ENCODE results near the gene ERAS.
"Not testable (repeated sequence)": the region's sequence is repeated elsewhere in the genome, so short reads cannot be mapped to it uniquely, and the experiment has no call there.

Gene ERAS

GRCh38 chrX:48798318-48798717 lies 28.0 kb upstream of the ERAS start:
- DNase-seq = no peak

- DNase-seq = peak; percentile 44
Observed at GRCh38 chrX:48800574-48801279, 25.6 kb upstream of the ERAS start.

GRCh38 chrX:48801280-48802088 lies 24.8 kb upstream of the ERAS start, which contains the start of gene HDAC6:
HDAC6 (plus strand) TSS chrX:48802067; CDS start chrX:48802693, 626 bp downstream.
- DNase-seq = peak; percentile 98

GRCh38 chrX:48802089-48802904 lies 24.0 kb upstream of the ERAS start:
- DNase-seq = peak; percentile 82

GRCh38 chrX:48802905-48803200 lies 23.5 kb upstream of the ERAS start:
- no peak for DNase-seq

- DNase-seq = no peak
Observed at GRCh38 chrX:48806081-48806480, 20.2 kb upstream of the ERAS start.

GRCh38 chrX:48813644-48814043 lies 12.7 kb upstream of the ERAS start:
- peak; percentile 58 for DNase-seq

GRCh38 chrX:48814722-48815121 lies 11.6 kb upstream of the ERAS start:
- no peak for DNase-seq

- DNase-seq = no peak
Observed at GRCh38 chrX:48815266-48815665, 11.0 kb upstream of the ERAS start.

- no peak for DNase-seq
Observed at GRCh38 chrX:48816014-48816810, 10.1 kb upstream of the ERAS start.

GRCh38 chrX:48818098-48818497 lies 8.2 kb upstream of the ERAS start:
- DNase-seq = no peak

- DNase-seq = no peak
Observed at GRCh38 chrX:48818866-48819265, 7.4 kb upstream of the ERAS start.

GRCh38 chrX:48819394-48819793 lies 6.9 kb upstream of the ERAS start:
- DNase-seq = not testable (repeated sequence)

GRCh38 chrX:48823053-48823452 lies 3.3 kb upstream of the ERAS start:
- no peak for DNase-seq

GRCh38 chrX:48824066-48824465 lies 2.2 kb upstream of the ERAS start:
- no peak for DNase-seq

- no peak for DNase-seq
Observed at GRCh38 chrX:48826876-48827653, 752 bp downstream of the ERAS start.

- no peak for DNase-seq
Observed at GRCh38 chrX:48827654-48827968, 1.3 kb downstream of the ERAS start.

- no peak for DNase-seq
Observed at GRCh38 chrX:48829016-48829735, 2.9 kb downstream of the ERAS start.

- no peak for DNase-seq
Observed at GRCh38 chrX:48831136-48831908, 5.0 kb downstream of the ERAS start.

- DNase-seq = no peak
Observed at GRCh38 chrX:48831909-48832291, 5.6 kb downstream of the ERAS start.

All from inflammatory macrophage treated with lipopolysaccharide for 4 hours (primary cell).